T-helper 2 cell (primary cell): Measurements from ENCODE around the gene HLA-DQB2.
A peak's percentile ranks its signal among the peaks of the same experiment; 100 is the strongest.
"Not testable (repeated sequence)": the region's sequence is repeated elsewhere in the genome, so short reads cannot be mapped to it uniquely, and the experiment has no call there.

ENCODE experiments used
- DNase-seq, 5 experiments: peaks; one replicate each; pipeline versions ENCODE4 v3.0.0 to v3.0.0-alpha.2; 2012 to 2022
- total RNA-seq, 2 donors: gene quantifications; one replicate each; lab custom pipeline; 2026; lab: John Stamatoyannopoulos, UW

The HLA-DQB2 gene
- 0.27 to 0.62 reads per million in 2 donors for total RNA-seq

DNA sequence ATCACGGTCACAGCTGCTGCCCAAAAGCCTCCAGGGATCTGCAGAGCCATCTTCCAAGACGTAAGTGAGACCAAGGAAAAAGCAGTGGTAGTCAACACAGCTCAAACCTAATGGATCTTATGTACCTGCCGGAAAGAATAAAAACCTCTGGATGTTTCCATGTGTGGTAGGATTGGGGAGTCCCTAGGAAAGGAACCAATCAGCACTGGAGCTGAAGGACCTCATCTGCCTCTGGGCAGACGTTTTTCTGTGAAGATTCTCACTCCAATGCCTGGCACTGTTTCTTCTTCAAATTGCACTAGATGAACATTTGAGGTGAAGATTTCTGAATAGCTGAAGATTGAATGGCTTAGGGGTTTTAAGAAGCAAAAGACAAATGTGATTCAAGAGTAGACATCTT, at the start of gene HLA-DQB2:
Gene HLA-DQB2, minus strand, starts transcription at position 112 of the 400 bp plus-strand sequence. Its CDS starts 62 bp downstream, at position 50.
- peak in 1 of 5 experiments; percentile 24 for DNase-seq

DNA sequence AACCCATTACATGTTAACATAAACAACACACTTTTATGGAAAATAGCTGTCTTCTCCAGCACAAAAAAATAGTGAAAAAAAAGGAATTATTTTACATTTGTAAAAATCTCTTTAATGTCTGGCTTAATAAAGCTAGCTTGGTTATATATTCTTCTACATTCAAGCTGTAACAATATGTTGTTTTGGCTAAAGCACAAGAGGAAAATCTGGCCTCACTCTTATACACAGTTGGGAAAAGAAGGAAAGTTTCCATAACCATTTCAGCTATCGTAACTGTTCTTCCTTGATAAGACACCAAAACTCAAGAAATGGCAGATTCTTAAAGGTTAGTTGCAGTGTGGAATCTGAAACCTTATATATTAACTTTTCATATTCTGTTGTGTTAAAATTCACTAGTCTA, 45.8 kb upstream of the HLA-DQB2 start:
- DNase-seq: no peak

DNA sequence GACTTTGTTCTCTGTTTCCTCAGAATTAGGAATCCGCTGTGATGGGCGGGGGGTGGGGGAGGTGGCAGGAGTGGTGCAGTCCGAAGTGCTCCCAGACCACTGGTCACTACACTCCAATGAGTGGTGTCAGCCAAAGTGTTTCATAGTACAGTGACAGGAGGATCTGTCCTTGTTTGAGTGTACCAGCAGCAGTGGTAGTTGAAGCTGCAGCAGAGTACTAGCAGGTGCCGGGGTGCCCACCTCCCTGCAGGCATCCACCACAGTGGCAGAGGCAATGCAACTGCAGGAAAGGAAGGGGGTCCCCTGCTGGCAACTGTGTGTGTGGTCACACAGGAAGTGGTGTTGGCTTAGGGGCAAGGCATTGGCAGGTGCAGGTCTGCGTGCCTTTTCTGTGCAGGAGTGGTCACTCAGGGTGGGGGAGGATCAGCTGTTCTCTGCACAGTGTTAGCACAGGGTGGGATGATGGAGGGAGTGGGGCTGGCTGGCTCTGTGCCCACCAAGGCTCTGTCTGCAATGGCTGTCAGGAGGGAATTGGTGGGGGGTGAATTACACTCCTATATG, 43.8 kb upstream of the HLA-DQB2 start:
- DNase-seq: peak in 1 of 5 experiments; percentile 17

DNA sequence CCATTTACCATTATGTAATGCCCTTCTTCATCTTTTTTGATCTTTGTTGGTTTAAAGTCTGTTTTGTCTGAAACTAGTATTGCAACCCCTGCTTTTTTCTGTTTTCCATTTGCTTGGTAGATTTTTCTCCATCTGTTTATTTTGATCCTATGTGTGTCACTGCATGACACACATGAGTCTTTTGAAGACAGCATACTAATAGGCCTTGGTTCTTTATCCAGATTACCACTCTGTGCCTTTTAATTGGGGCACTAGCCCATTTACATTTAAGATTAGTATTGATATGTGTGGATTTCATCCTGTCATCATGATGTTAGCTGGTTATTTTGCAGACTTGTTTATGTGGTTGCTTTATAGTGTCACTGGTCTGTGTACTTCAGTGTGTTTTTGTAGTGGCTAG, 42.1 kb upstream of the HLA-DQB2 start:
- not testable (repeated sequence) for DNase-seq

DNA sequence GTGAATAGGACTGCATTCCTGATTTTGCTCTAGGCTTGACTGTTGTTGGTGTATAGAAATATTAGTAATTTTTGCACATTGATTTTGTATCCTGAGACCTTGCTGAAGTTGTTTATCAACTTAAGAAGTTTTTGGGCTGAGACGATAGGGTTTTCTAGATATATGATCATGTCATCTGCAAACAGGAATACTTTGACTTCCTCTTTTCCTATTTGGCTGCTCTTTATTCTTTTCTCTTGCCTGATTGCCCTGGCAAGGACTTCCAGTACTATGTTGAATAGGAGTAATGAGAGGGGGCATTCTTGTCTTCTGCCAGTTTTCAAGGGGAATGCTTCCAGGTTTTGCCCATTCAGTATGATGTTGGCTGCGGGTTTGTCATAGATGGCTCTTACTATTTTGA, 40.1 kb upstream of the HLA-DQB2 start:
- DNase-seq: no peak

DNA sequence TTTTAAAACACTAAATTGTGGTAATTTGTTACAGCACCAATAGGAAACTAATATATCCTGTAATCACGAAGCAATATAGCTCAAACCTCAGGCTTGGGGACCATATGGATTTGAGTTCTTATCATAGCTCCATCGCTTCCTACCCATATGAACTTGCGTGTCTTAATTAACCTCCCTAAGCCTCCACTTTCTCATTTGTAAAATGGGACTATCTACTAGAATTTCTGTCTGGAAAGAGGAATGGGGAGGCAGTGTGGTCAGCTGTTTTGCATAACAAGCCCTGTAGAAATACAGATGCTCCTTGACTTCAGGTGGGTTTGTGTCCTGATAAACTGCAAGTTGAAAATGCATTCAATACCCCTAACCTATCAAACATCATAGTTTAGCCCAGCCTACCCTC, 36.4 kb upstream of the HLA-DQB2 start:
- no peak for DNase-seq

DNA sequence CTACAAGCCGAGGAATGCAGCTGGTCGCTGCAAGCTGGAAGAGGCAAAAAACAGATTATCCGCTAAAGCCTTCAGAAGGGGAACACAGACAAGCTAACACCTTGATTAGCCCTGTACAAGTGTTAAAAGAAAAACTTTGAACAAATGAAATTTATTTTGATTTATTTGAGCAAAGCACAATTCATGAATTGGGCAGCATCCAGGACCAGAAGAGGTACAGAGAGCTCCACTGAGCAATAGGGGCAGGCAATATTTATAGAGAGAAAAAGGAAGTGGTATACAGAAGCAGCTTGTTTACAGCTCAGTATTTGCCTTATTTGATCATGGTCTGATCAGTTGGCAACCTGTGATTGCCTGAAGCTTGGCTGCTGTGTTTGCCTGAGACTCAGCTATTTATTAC, 35.8 kb upstream of the HLA-DQB2 start:
- peak in 1 of 5 experiments; percentile 33 for DNase-seq

DNA sequence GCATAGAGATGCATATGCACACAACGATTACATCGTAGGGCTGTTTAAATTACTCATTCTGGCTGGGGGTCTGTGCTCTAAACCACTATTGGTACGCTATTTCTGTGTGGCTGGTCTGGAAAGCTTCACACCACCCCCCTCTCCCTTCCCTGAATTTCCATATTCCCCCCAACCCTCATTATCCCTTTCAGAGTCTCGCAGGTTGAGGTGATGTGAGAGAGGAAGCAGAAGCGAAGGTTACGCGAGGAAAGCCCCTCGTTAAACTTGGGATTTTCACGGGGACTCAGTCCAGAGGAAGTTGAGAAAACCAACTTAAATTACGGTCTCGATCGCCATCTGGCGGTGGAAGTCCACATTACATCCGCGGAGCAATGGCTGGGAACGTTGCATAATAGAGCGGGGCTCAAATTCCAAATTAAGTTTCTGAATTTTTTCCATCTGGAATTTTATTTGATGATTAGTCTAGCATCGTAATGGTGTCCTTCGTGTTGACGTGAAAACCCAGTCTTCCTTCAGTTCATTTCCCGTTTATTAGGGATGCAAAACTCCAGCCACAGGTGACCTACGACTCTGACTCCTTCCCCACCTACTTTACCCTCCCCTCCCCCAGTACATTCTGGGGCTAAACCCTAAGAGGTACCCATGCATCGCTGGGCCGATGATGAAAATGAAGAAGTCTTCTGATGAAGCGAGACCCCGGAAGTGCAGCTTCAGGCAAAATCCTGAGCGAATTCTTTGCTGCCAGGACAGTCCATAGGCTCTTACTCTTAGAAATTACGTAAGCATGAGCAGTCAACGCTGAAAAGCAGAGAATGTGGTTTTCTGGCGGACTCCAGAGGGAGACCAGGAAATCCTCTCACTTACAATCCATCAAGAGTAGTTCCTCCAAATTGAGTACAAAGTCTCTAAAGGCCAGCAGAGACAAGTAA, 33.8 kb upstream of the HLA-DQB2 start:
- DNase-seq: peak; percentile 46 to 71 (median 66)

DNA sequence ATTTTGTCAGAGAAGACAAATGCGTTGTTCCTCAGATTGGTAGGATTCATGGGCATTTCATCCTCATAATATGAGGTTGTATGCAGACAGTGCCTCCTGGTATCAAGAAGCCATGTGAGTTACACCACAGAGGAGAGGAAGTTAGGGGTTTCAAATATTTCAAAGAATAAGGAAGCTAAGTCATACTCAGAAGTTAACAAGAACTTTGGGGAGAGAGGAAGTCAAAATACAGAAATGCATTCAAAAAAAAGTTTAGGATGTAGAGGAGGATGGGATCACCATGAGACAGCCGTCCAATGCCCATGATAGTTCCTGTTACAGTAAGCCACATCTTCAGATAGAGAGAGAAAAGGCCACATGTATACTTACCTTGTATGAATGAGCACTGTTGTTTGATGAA, 31.2 kb upstream of the HLA-DQB2 start:
- DNase-seq: no peak

DNA sequence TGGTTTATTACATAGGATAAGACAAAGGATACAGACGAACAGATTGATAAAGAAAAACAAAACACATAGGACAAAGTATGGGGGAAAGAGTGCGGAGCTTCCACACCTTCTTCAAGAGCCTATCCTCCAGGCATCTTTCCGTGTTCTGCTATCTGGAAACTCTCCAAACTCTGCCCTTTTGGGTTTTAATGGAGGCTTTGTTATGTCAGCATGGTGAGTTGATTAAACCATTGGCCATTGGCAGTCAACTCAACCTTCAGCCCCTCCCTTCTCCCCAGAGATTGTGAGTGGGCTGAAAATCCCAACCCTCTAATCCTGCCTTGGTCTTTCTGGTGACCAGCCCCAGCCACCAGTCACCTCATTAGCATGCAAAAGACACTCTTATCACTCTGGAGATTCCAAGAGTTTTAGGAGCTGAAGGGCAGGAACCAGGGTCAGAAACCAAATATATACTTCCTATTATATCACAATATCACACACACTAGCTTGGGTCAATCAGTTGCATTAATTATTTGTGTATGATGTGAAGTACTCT, 29.6 kb upstream of the HLA-DQB2 start:
- DNase-seq: no peak

DNA sequence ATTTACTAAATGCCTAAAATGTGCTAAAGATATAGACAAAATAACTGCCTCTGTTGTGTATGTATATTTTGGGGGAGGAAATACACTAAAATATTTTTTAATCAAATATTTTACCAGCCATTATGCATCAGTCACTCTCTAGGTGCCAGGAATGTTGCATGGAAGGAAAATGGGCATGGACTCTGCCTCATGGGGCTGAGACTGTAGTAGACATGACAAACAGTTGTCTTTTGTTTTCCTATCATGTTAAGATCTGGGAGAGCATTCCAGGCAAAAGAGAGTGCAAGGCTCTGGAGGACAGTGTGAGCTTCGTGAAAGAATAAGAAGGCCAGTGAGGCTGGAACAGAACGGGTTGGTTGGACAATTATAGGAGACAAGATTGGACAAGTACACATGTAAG, 27.0 kb upstream of the HLA-DQB2 start:
- DNase-seq: no peak

DNA sequence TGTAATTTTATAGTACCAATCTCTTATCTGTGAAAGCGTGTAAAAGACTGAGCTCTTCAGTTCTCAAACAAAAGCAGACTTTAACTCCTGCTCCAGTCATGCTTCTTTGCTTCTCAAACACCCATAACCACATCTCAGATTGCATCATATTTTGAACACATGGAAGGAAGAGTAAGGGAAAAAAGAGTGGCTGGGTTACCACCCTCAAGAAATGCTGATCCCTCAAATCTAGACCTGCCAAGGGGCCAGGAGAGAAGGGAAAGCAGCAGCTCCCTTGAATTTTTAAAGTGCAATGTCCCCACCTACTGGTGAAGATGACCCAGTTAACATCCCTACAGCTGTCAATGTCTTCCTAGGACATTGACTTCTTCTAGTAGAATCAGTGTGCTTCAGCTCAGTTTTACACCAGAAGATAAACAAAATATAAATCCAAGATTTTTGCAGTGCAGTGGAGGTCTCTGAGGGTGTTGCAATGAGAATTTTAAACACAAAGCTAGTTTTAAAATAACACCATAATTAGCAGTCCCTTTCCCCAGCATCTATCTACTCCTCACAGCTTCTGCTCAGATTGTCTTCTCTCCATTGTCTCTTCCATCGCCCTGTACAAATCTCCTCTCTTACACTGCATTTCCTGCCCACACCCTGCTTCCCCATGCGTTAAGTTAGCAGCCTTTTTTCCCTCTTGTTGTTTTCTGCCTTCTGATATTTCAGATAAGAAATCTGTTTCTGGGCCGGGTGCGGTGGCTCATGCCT, 22.6 kb upstream of the HLA-DQB2 start:
- peak in 2 of 5 experiments; percentile 12 to 50 for DNase-seq

DNA sequence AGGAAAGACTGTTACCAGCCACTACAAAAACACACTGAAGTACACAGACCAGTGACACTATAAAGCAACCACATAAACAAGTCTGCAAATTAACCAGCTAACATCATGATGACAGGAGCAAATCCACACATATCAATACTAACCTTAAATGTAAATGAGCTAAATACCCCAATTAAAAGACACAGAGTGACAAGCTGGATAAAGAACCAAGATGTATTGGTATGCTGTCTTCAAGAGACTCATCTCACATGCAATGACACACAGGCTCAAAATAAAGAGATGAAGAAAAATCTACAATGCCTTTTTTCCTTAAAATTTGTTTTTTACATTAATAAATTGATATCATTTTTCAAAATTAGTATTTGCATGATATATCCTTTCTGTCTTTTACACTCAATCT, 19.6 kb upstream of the HLA-DQB2 start:
- DNase-seq: not testable (repeated sequence)

DNA sequence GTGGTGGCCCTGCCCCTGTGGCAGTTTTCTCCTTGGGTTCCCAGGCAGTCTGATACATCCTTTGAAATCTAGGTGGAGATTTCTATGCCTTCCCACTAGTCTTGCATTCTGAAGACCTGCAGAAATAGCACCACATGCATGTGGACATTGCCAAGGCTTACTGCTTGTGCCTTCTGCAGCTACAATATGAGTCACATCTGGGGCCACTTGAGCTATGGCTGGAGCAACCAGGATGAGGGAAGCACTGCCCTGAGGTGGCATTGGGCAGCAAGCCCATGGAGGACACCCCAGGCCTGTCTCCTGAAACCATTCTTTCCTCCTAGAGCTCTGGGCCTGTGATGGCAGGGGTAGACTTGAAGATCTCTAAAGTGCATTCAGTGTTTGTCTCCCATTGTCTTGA, 15.7 kb upstream of the HLA-DQB2 start:
- DNase-seq: no peak

DNA sequence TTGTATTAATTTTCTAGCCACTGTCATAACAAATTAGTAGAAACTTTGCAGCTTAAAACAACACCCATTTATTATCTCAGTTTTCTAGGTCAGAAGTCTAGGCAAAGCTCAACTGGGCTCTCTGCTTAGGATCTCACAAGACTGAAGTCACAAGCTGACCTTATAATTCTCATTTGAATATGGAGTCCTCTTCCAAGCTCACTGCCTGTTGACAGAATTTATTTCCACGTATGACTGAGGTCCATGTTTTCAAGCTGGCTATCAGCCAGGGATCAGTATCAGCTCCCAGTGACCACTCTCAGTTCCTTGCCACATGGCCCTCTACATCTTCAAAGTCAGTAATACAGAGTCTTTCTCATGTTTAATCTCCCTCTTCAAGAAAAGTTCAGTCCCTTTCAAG, 11.7 kb upstream of the HLA-DQB2 start:
- DNase-seq: no peak

DNA sequence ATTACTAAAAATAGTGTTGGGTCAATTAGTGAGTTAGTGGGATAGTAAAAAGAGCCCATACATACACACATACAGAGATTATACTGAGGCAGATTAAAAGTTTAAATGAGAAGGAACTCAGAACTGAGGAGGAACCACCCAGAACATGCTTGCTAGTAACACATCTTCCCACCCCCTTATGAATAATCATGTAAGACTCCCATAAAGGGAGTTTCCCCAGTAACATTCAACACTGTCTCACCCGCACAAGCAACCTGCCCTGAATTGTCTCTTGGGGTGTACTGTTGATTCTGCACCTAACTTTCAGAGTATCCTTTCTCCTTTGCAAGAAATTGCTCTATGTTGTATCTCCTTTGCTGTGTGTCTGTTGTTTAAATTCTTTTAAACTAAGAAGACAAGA, 11.1 kb upstream of the HLA-DQB2 start:
- no peak for DNase-seq

DNA sequence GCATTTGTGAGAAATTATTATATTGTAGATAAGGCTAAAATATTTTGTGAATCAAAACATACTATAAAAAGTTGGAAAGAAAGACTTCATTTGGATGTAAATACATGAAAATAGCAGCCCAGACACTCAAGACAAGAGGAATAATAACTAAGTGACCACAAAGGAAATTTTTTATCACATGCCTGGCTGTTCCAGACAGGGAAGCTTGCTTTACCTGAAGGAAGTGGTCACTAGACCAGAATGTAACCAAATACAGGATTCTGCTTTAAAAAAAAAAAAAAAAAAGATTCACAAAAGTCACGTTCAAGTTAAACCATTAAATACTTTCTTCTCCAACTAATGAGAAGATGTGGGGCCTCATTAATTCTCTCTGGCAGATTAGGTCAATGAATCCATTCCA, 9.3 kb upstream of the HLA-DQB2 start:
- DNase-seq: no peak

DNA sequence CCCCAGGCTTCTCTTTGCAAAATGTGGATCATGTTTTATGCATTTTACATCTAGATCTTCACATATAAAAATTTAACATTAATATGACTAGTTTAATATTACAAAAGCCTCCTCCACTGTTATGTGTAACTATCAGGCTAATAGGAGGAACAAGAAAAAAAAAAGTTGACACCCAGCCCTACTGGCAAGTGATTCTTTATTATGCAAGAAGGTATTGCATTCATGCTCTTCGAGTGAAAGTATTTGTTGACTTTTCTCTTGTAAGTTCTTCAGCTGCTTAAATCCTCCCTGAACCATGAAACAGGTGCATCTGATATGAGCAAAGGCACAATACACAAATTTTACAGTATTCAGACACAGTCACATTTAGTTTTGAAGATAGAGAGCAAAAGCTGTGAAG, 716 bp upstream of the HLA-DQB2 start:
- no peak for DNase-seq

DNA sequence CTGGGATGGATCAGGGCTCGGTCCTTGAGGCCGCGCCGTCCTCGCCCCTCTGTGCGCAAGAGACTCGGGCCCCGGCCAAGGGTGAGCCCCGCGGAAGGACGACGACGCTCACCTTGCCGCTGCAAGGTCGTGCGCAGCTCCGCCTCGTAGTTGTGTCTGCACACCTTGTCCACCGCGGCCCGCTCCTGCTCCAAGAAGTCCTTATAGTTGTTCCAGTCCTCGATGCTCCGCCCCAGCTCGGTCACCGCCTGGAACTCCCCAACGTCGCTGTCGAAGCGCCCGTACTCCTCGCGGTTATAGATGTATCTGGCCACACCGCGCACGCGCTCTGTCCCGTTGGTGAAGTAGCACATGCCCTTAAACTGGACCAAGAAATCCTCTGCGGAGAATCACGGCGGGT, 1.8 kb downstream of the HLA-DQB2 start:
- peak in 1 of 5 experiments; percentile 5 for DNase-seq

DNA sequence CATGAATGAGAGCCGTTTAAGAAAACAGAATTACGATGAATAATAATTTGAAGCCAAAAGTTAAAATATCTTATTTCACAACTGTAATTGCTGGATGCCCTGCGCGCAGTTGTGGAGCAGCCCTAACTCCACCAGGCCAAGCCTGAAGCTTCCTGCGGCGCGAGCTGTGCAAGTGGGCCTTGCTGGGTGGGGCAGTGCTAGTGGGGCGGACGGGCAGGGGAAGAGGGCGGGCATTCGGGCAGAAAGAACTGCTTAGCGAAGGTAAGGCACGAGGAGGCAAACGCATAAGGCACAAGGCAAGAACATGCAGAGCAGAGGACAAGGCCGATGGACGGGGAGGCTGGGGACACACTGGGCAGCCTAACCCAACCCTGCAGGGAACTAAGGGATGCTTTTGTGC, 2.3 kb downstream of the HLA-DQB2 start:
- DNase-seq: no peak

DNA sequence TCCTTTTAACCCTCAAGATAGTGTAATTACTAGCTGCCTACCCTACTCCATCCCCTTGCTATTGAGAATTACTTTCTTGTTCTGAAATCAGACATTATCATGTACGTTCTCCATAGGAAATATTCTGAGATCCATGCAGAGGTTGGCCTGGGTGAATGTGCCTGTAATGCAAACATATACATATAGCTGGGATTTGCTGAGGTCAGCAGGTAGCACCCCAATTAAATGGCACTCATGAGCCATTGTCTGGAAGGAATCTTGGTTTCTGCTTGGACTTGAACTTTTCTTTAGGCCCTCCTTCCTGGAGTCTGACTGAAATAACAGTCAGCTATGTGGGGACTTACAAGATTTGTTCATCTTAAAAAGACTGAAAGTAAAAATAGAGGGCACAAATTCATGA, 3.7 kb downstream of the HLA-DQB2 start:
- no peak for DNase-seq

DNA sequence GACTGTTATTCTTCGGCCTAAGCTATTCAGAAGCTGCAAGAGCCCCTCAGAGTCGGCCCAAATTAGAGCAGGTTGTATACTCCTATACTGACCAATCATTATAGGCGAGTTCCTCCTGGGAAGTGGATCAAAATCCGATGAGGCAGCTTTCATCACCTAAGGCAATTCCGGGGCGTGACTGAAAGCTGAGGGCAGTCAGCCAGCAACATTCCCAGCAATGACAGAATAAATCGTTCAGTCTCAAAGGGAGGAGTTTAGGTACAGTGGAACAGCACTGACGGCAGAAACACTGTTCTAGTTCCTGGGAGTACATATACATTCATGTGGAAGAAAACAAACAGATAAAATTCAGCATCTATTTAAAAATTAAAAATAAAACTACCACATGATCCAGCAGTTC, 10.8 kb downstream of the HLA-DQB2 start:
- DNase-seq: no peak

DNA sequence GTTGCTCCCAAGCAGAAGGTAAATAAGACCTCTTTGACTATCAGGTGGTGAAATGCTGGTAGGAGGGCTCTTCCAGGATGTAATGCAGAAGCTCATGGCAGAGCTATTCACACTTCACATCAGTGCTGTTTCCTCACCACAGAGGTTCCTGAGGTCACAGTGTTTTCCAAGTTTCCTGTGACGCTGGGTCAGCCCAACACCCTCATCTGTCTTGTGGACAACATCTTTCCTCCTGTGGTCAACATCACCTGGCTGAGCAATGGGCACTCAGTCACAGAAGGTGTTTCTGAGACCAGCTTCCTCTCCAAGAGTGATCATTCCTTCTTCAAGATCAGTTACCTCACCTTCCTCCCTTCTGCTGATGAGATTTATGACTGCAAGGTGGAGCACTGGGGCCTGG, 17.7 kb downstream of the HLA-DQB2 start:
- not testable (repeated sequence) for DNase-seq
